Right cardiac atrium (tissue), 5 donors: ENCODE data around the gene MED27. TPM values are rescaled to one million over a fixed set of nuclear protein-coding genes. Genes with fewer than 3 reads are reported as not detected.
A peak's percentile ranks its signal among the peaks of the same experiment; 100 is the strongest.

ENCODE experiments used
- ATAC-seq, 2 donors: fragments of 200-7000 bp; cut with Tn5 transposase; one replicate each; pipeline versions ENCODE4 v1.8.0 to v1.9.1; 2020; ENCODE audit warnings: moderate library complexity in 2 of 2, mild to moderate bottlenecking in 1 of 2
- DNase-seq, 3 donors: peaks; one replicate each; pipeline ENCODE4 v3.0.0-alpha.2; 2020
- H3K27ac ChIP-seq: one replicate; pipeline ENCODE4 v1.5.1; 2013; ENCODE audit warnings: mild to moderate bottlenecking, low read length, control low read depth, moderate library complexity
- H3K27me3 ChIP-seq: one replicate; pipeline ENCODE4 v1.6.1; 2013; ENCODE audit not compliant: control insufficient read depth, insufficient read depth
- H3K4me1 ChIP-seq: one replicate; pipeline ENCODE4 v1.6.1; 2013; ENCODE audit warnings: low read length; ENCODE audit not compliant: control insufficient read depth, insufficient read depth
- H3K4me3 ChIP-seq: one replicate; pipeline ENCODE4 v1.5.1; 2013; ENCODE audit warnings: low read length, control low read depth
- H3K9me3 ChIP-seq: one replicate; pipeline ENCODE4 v1.6.1; 2013; ENCODE audit warnings: low read length; ENCODE audit not compliant: control insufficient read depth
- WGBS: extraction: QIAGEN DNeasy Blood & Tissue Kit; methylation state at CpG from one replicate; pipeline ENCODE4 v1.1.7; 2013; 5-methylcytosine and 5-hydroxymethylcytosine counted together
- intact Hi-C, 4 donors: fragments of 100-400 bp; cut with DNase I; formaldehyde crosslinking; loops; one replicate each; pipeline versions ENCODE4 v1.11.0 to v1.14.0; 2022 to 2023
- polyA plus RNA-seq: library from polyadenylated mRNA; stranded (reverse); fragments of 200-250 nt; gene quantifications from one replicate; pipeline ENCODE4 v1.2.3, GENCODE V29; 2013
- total RNA-seq, 4 donors: library from RNA; stranded (reverse); fragmentation: NEBNext Ultra II Directional; extraction: Animal tissue kit (Norgen Biotek cat#: 25700); gene quantifications; one replicate each; pipeline ENCODE4 v1.2.1, GENCODE V29; 2021
- donor health status: healthy with polysubstance abuse.
- donor health status: DM: no; HTN: yes; CAD: no.
- donor health status: DM: no; HTN: no; CAD: no.
- donor health status: DM: no; HTN: yes; CAD: no; lungs with severe emphysema.
- donor health status: DM: yes; HTN: yes; CAD: no.

MED27 gene
- total and polyA plus RNA-seq, 5 donors: 19.9 to 22.7 (median 21.2) TPM

- no peak for ATAC-seq
- no peak overlapping the region for H3K4me3 ChIP-seq
- no peaks in the 10 kb centered on the region for H3K9me3 ChIP-seq
- H3K27me3 ChIP-seq: no peaks in the 10 kb centered on the region
- 76% methylated on average over 6 of the region's 6 CpGs for WGBS
- no peak for DNase-seq
- peaks cover 11% of the 10 kb centered on the region for H3K4me1 ChIP-seq
- intact Hi-C loops: no loop called here
- H3K27ac ChIP-seq: no peak overlapping the region
Measured at GRCh38 chr9:131994364-131995125, 85.1 kb downstream of the MED27 start.

GRCh38 chr9:131992906-131993657, 86.6 kb downstream of the MED27 start:
- Histone ChIP-seq H3K9me3 (no peaks in the 10 kb centered on the region), H3K27me3 (no peaks in the 10 kb centered on the region), H3K27ac (no peak overlapping the region), H3K4me1 (peaks cover 8% of the 10 kb centered on the region), H3K4me3 (no peak overlapping the region)
- no peak for ATAC-seq
- intact Hi-C loops: no loop called here
- 74% methylated on average over 10 of the region's 10 CpGs for WGBS
- no peak for DNase-seq

- Histone ChIP-seq H3K4me1 (no peaks in the 10 kb centered on the region), H3K4me3 (no peak overlapping the region), H3K27me3 (no peaks in the 10 kb centered on the region), H3K27ac (no peak overlapping the region), H3K9me3 (no peaks in the 10 kb centered on the region)
- no peak for DNase-seq
- WGBS: 95% methylated on average over 5 of the region's 5 CpGs
- no peak for ATAC-seq
- intact Hi-C loops: no loop called here
Measured at GRCh38 chr9:131987232-131987631, 92.4 kb downstream of the MED27 start.

- DNase-seq: no peak
- Histone ChIP-seq H3K27me3 (no peaks in the 10 kb centered on the region), H3K4me3 (no peak overlapping the region), H3K4me1 (peaks cover 4% of the 10 kb centered on the region), H3K27ac (no peak overlapping the region), H3K9me3 (no peaks in the 10 kb centered on the region)
- 93% methylated on average over 4 of the region's 4 CpGs for WGBS
- intact Hi-C loops: no loop called here
- no peak for ATAC-seq
Measured at GRCh38 chr9:131986576-131986975, 93.1 kb downstream of the MED27 start.

GRCh38 chr9:131986089-131986488, 93.6 kb downstream of the MED27 start:
- intact Hi-C loops: no loop called here
- peaks cover 6% of the 10 kb centered on the region for H3K4me1 ChIP-seq
- no peaks in the 10 kb centered on the region for H3K9me3 ChIP-seq
- H3K4me3 ChIP-seq: no peak overlapping the region
- H3K27ac ChIP-seq: no peak overlapping the region
- no peak for ATAC-seq
- DNase-seq: no peak
- WGBS: 98% methylated on average over 3 of the region's 3 CpGs
- H3K27me3 ChIP-seq: no peaks in the 10 kb centered on the region

- no peak overlapping the region for H3K27ac ChIP-seq
- DNase-seq (no peak), ATAC-seq (no peak)
- intact Hi-C loops: no loop called here
- 98% methylated on average over 1 of the region's 1 CpG for WGBS
- H3K9me3 ChIP-seq: no peaks in the 10 kb centered on the region
- H3K27me3 ChIP-seq: no peaks in the 10 kb centered on the region
- H3K4me3 ChIP-seq: no peak overlapping the region
- H3K4me1 ChIP-seq: peaks cover 6% of the 10 kb centered on the region
Measured at GRCh38 chr9:131984564-131984963, 95.1 kb downstream of the MED27 start.

GRCh38 chr9:131982671-131983239, 96.9 kb downstream of the MED27 start:
- no peaks in the 10 kb centered on the region for H3K9me3 ChIP-seq
- intact Hi-C loops: no loop called here
- H3K4me3 ChIP-seq: no peak overlapping the region
- H3K27ac ChIP-seq: no peak overlapping the region
- 77% methylated on average over 5 of the region's 5 CpGs for WGBS
- H3K27me3 ChIP-seq: no peaks in the 10 kb centered on the region
- ATAC-seq: no peak
- H3K4me1 ChIP-seq: peaks cover 6% of the 10 kb centered on the region
- DNase-seq: no peak

- no peak for DNase-seq
- no peak overlapping the region for H3K4me3 ChIP-seq
- H3K27ac ChIP-seq: no peak overlapping the region
- H3K9me3 ChIP-seq: no peaks in the 10 kb centered on the region
- ATAC-seq: no peak
- peaks cover 6% of the 10 kb centered on the region for H3K4me1 ChIP-seq
- intact Hi-C loops: no loop called here
- 90% methylated on average over 4 of the region's 4 CpGs for WGBS
- H3K27me3 ChIP-seq: no peaks in the 10 kb centered on the region
Measured at GRCh38 chr9:131982102-131982501, 97.6 kb downstream of the MED27 start.

- intact Hi-C loops: no loop called here
- Histone ChIP-seq H3K27me3 (no peaks in the 10 kb centered on the region), H3K4me3 (no peak overlapping the region), H3K4me1 (peaks cover 6% of the 10 kb centered on the region), H3K27ac (no peak overlapping the region), H3K9me3 (no peaks in the 10 kb centered on the region)
- WGBS: 48% methylated on average over 8 of the region's 8 CpGs
- peak; percentile 37 to 65 for ATAC-seq
- no peak for DNase-seq
Measured at GRCh38 chr9:131981116-131981776, 98.4 kb downstream of the MED27 start.

- Histone ChIP-seq H3K9me3 (no peaks in the 10 kb centered on the region), H3K4me1 (peaks cover 6% of the 10 kb centered on the region), H3K27ac (no peak overlapping the region), H3K4me3 (no peak overlapping the region), H3K27me3 (no peaks in the 10 kb centered on the region)
- ATAC-seq: no peak
- intact Hi-C loops: no loop called here
- no peak for DNase-seq
- 51% methylated on average over 8 of the region's 8 CpGs for WGBS
Measured at GRCh38 chr9:131980267-131981016, 99.2 kb downstream of the MED27 start.
